ENCODE measurements around the gene USH2A.

GRCh38 chr1:215860833-215861232 lies 562.4 kb downstream of the USH2A start:
- TF ChIP-seq CTCF (IDR thresholded peaks at IDR 0.05) = no peak
- no peak for TF ChIP-seq EP300 (IDR thresholded peaks at IDR 0.05)

Data from tibial nerve (tissue), 4 donors.